ENCODE data around the gene TSPAN7.

TSPAN7 gene

DNA sequence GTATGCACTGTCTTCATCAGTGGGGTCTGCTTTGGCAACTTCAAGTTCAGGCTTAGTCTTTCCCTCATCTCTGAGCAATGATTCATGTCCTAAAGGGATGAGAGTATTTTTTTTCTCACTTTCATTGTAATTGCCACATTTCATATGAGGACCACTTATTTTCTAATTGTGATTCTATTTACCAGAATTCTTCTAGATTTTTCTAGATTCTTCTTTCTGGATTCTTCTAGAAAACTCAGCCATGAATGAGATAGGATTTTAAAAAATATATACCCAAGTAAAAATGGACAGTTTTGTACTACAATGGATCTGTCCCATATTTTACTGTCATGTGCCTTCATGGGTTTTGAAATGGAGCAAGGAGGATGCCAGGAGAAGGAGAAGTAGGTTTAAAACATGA is 78.4 kb downstream of the TSPAN7 start:
- DNase-seq (ENCODE audit: insufficient read length, low spot score): no peak

DNA sequence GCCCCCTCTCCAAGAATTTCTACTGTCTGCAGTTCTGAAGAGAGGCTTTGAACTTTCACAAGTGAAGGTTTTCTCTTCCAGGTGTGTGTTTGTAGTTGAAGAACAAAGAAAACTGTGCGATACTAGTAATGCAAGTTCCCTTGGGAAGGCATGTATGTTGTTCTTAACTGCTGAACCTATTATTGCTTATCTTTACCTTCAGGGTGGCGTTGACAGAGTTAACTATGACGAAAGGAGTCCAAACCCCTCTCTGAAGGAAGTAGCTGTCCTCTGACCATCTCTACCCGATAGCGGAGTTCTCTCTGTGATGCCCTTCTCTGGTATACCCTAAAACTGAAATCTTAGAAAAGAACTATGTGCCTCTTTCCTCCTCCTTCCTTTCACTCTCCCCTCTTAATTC is 79.9 kb downstream of the TSPAN7 start:
- FAIRE-seq (no peak), DNase-seq (ENCODE audit: insufficient read length, low spot score) (no peak)

More for the DNA sequence above, 78.4 kb downstream of the TSPAN7 start:
- no peak for FAIRE-seq

GRCh38 chrX:38643903-38644302 is 82.6 kb downstream of the TSPAN7 start:
- no peak for FAIRE-seq
- DNase-seq (ENCODE audit: insufficient read length, low spot score): no peak

GRCh38 chrX:38646129-38646528 is 84.8 kb downstream of the TSPAN7 start:
- FAIRE-seq: no peak

DNA sequence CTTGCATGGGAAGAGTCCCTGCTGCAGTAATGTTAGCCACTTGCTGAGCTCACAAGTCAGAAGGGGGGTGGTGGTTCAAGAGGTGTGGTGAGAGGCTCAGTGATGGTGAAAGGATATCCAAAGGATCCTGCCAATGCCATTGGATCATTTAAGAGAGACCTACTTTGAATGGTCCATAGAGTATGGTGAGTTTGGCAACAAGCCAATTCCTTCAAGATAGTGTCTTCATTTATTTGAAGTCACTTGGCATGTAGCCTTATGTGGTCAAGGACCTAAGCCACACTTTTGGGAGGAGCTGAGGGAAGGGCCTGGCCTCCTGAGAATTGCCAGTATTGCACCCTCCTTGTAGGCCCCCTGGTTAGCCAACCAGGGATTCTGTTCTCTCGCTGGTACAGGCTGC is 87.9 kb downstream of the TSPAN7 start:
- FAIRE-seq: no peak
- DNase-seq (ENCODE audit: insufficient read length, low spot score): no peak

More at GRCh38 chrX:38646129-38646528, 84.8 kb downstream of the TSPAN7 start:
- no peak for DNase-seq (ENCODE audit: insufficient read length, low spot score)

GRCh38 chrX:38649674-38650647 is 88.6 kb downstream of the TSPAN7 start:
- DNase-seq (ENCODE audit: insufficient read length, low spot score) (no peak), FAIRE-seq (no peak)

GRCh38 chrX:38651625-38652601 is 90.6 kb downstream of the TSPAN7 start:
- FAIRE-seq (peak; percentile 81), DNase-seq (ENCODE audit: insufficient read length, low spot score) (no peak)

DNA sequence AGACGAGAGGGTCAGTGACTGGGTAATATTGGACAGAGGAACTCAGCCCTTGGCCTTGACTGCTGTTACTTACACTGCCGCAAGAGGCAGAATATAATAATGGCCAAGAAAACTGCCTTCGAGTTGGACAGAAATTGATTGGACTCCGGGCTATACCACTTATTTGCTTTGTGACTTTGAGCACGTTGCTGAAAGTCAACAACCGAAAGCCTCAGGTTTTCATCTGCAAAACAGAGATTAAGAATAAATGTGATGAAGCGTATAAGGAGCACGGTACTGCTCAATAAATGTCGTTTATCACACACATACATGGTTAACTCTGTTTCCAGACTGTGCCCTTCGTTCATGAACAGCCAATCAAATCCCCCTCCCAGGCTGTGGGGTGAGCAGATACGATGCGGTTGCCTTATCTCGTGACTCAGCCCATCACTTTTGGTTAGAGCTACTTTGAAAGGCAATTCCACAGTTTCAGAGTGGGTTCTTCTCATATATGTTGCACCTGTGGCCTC is 91.6 kb downstream of the TSPAN7 start:
- DNase-seq (ENCODE audit: insufficient read length, low spot score): no peak
- FAIRE-seq: no peak

DNA sequence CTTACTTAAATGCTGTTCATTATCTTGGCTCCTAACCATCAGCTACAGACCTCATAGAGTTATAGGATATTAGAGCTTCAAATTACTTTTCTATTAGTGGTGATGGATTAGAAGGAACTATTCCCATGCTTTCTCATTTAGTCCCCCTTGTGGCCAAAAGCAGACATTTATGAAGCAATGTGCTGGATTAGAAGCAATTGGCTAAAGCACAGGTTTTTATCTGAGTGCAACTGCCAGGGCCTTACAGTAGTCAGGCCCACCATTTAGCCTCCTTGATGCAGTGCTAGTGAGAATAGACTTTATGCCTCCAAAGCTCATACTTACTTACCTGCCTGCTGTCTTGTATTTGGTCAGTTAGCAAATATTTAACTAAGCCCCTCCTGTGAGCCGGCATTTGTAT is 93.0 kb downstream of the TSPAN7 start:
- FAIRE-seq (no peak), DNase-seq (ENCODE audit: insufficient read length, low spot score) (no peak)

GRCh38 chrX:38656350-38656915 is 95.1 kb downstream of the TSPAN7 start:
- no peak for FAIRE-seq
- no peak for DNase-seq (ENCODE audit: insufficient read length, low spot score)

DNA sequence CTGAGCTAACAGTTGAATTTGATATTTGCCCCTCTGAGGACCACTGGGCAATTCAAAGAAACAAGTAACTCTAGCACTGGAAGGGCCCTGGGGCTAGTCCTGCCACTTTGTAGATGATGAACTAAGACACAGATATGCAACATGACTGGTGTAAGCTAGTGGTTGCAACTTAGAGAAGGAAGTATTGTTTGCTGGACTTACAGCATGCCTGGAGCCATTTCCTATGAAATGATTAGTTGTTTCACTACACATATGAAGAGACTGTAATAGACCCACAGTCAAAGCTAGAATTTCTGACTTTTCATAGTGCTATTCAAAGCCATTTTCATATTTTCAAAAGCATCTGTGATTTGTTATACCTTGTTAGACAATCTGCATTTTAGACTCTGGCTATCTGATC is 96.2 kb downstream of the TSPAN7 start:
- DNase-seq (ENCODE audit: insufficient read length, low spot score) (no peak), FAIRE-seq (no peak)

GRCh38 chrX:38660395-38661102 is 99.2 kb downstream of the TSPAN7 start:
- DNase-seq (ENCODE audit: insufficient read length, low spot score): no peak
- no peak for FAIRE-seq

DNA sequence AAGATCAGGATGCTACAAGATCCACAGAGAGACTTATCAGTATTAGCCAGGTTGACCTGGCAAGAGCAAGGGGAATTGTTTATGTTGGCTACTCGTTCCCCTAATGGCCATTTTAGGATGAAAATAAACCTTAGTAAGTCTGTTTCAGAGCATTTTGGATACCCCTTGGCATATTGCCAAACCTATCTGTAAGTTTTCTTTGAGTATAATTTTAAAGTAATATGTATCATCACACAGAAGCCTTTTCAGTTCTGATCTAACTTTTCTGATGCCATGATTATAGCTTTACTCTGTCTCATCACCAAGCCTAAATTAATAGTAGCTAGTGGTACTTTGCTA is 99.7 kb downstream of the TSPAN7 start:
- no peak for FAIRE-seq
- DNase-seq (ENCODE audit: insufficient read length, low spot score): no peak

DNA sequence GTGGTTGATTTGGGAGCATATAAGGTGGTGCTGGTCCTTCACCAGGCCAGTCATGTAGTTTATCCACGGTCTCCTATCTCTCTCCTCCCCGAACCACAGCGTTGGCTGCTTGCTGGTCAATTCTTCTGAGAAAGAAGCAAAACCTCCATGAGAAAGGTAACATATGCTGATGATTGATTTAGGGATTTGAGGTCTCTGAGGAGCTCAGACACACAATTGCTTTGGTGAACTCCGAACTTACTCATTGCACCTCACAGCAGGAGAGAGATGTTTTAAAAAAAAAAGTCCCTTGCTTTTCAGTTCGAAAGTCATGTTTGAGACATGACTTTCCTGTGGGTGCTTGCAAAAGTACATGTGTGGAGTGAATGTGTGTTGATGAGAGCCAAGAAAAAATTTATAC is 100.2 kb downstream of the TSPAN7 start:
- DNase-seq (ENCODE audit: insufficient read length, low spot score) (no peak), FAIRE-seq (no peak)

GRCh38 chrX:38662640-38663039 is 101.3 kb downstream of the TSPAN7 start:
- FAIRE-seq (peak; percentile 56), DNase-seq (ENCODE audit: insufficient read length, low spot score) (no peak)

DNA sequence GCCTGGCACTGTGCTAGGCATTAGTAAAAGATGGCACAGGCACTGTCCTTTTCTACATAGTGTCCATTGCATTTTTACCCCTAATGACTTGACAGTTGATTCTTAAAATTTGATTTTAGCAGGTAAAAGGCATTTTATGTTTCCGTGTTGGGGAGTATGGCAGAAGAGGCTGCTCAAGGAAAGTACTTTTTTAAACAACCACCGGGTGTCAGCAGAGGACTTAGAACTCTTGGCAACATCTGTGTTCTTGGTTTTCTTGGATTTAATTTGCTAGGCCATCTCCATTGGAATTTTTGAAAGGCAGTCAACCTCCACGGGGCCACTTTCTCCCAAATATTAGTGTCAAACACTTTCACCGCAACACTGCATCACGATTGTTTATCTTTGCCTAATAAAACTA is 102.9 kb downstream of the TSPAN7 start:
- DNase-seq (ENCODE audit: insufficient read length, low spot score): no peak
- peak; percentile 63 for FAIRE-seq

DNA sequence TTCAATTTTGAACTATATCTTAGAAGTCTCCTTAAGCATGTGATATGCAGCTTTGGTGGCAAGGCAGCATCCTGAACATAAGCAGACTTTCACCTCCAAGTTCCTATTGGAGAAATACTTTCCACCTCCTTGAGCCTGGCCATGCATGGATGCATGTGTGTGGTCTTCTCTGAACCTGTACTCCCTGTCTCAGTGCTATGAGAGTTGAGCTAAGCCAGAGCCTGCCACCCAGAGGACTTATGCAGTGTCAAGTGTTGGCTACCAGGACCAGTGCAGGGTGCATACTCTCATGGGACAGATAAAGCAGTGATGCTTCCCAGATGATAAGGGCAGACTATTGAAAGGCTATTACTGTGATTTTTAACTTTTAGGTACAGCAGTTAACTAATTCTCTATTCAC is 105.6 kb downstream of the TSPAN7 start:
- DNase-seq (ENCODE audit: insufficient read length, low spot score) (no peak), FAIRE-seq (no peak)

DNA sequence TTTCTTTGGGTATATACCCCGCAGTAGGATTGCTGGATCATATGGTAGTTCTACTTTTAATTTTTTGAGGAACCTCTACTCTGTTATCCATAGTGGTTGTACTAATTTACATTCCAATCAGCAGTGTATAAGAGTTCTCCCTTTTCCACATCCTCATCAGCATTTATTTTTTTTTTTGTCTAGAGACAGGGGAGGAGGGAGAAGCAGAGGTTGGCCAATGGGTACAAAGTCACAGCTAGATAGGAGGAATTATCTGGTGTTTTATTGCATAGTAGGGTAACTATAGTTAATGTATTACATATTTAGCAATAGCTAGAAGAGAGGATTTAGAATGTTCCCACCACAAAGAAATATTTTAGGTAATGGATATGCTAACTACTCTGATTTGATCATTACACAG is 107.4 kb downstream of the TSPAN7 start:
- FAIRE-seq (no peak), DNase-seq (ENCODE audit: insufficient read length, low spot score) (no peak)

GRCh38 chrX:38669428-38669827 is 108.1 kb downstream of the TSPAN7 start:
- FAIRE-seq: no peak
- DNase-seq (ENCODE audit: insufficient read length, low spot score): no peak

GRCh38 chrX:38672646-38673045 is 111.3 kb downstream of the TSPAN7 start:
- DNase-seq (ENCODE audit: insufficient read length, low spot score) (no peak), FAIRE-seq (no peak)
